Testis (tissue), 2 donors: ENCODE results near the gene LRRC31.

Source experiments
- CTCF ChIP-seq, 3 experiments: fragments of 450-650 bp in 2 of 3; fragments of 200-600 bp in 1 of 3; sonication (generic) in 1 of 3; IDR thresholded peaks; one replicate each; pipeline ENCODE4 v1.5.1; 2016 to 2019; ENCODE audit warnings: antibody characterized with exemption in 3 of 3, mild to moderate bottlenecking in 2 of 3, moderate library complexity in 1 of 3
- POLR2A ChIP-seq: fragments of 450-650 bp; IDR thresholded peaks from one replicate; pipeline ENCODE4 v1.6.1; 2017; ENCODE audit warnings: antibody characterized with exemption, mild to moderate bottlenecking, moderate library complexity

GRCh38 chr3:169841171-169841570 is 28.6 kb downstream of the LRRC31 start:
- no peak for TF ChIP-seq CTCF (IDR thresholded peaks at IDR 0.05)
- TF ChIP-seq POLR2A: no peak
